Measurements from ENCODE around the gene SH3TC2. TPM values are rescaled to one million over a fixed set of nuclear protein-coding genes. Genes with fewer than 3 reads are reported as not detected.

SH3TC2 gene
- total and polyA plus RNA-seq, 12 donors = 0.14 to 1.2 (median 0.46) TPM

- no peaks in the 10 kb centered on the region for H3K36me3 ChIP-seq (replicated peaks in 1 of 2)
- intact Hi-C loops (cut with DNase I) = no loop called here
- no peak for TF ChIP-seq POLR2A (IDR thresholded peaks at IDR 0.05)
- TF ChIP-seq CTCF (IDR thresholded peaks at IDR 0.05) = no peak
- no peaks in the 10 kb centered on the region for H3K9me3 ChIP-seq (replicated peaks in 1 of 3)
- DNase-seq = no peak
- H3K4me1 ChIP-seq (replicated peaks in 1 of 2) = no peaks in the 10 kb centered on the region
- peaks cover 3% of the 10 kb centered on the region for H3K27me3 ChIP-seq
- no peak overlapping the region for H3K27ac ChIP-seq
- no peak overlapping the region for H3K4me3 ChIP-seq
- 16 to 24% (median 21%) methylated on average over 1 of the region's 1 CpG for WGBS, 4 donors
Measured at GRCh38 chr5:149024477-149024876, 38.4 kb downstream of the SH3TC2 start.

DNA sequence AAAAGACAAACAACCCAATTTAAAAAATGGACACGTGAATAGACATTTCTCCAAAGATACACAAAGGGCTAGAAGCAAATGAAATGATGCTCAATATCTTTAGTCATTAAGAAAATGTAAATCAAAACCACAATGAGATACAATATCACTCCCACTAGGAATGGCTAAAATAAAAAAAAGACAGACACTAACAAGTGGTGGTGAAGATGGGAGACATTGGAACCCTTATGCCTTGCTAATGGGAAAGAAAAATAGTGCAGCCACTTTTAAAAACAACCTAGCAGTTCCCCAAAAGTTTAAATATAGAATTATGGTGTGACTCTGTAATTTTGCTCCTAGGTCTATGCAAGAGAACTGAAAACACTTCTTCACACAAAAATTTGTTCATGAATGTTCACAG, 40.7 kb downstream of the SH3TC2 start:
- DNase-seq = no peak
- Histone ChIP-seq H3K4me3 (no peak overlapping the region), H3K36me3 (replicated peaks in 1 of 2) (no peaks in the 10 kb centered on the region), H3K27me3 (peaks cover 3% of the 10 kb centered on the region), H3K9me3 (replicated peaks in 1 of 3) (no peaks in the 10 kb centered on the region), H3K4me1 (replicated peaks in 1 of 2) (no peaks in the 10 kb centered on the region), H3K27ac (no peak overlapping the region)
- TF ChIP-seq CTCF (IDR thresholded peaks at IDR 0.05) = no peak
- no peak for TF ChIP-seq POLR2A (IDR thresholded peaks at IDR 0.05)
- intact Hi-C loops (cut with DNase I) = no loop called here
- WGBS, 4 donors = 82 to 97% (median 89%) methylated on average over 1 of the region's 1 CpG

DNA sequence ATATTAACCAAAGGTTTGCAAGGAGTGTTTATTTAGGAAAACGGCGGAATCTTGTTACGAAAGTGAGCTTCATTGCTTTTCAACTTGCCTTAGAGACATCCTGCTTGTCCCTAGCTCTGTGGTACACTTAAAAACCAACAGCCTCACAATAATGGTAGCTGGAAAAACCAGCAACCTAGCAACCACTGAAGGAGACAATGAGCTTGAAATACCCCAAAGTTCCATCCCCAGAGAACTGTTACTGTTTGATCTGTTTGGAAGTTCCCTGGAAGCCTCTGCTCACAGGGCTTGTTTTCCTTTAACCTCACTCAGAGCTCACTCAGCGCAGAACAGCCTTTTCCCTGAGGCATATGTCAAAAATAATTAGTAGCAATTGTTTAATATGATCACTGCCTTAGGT, 43.2 kb downstream of the SH3TC2 start:
- no peaks in the 10 kb centered on the region for H3K9me3 ChIP-seq (replicated peaks in 1 of 3)
- WGBS, 4 donors = 73 to 76% (median 75%) methylated on average over 4 of the region's 4 CpGs
- no peaks in the 10 kb centered on the region for H3K36me3 ChIP-seq (replicated peaks in 1 of 2)
- TF ChIP-seq POLR2A (IDR thresholded peaks at IDR 0.05) = no peak
- TF ChIP-seq CTCF (IDR thresholded peaks at IDR 0.05) = no peak
- no peak for DNase-seq
- H3K4me1 ChIP-seq (replicated peaks in 1 of 2) = no peaks in the 10 kb centered on the region
- peaks cover 3% of the 10 kb centered on the region for H3K27me3 ChIP-seq
- no peak overlapping the region for H3K4me3 ChIP-seq
- intact Hi-C loops (cut with DNase I) = no loop called here
- no peak overlapping the region for H3K27ac ChIP-seq

- DNase-seq = no peak
- Histone ChIP-seq H3K36me3 (replicated peaks in 1 of 2) (no peaks in the 10 kb centered on the region), H3K4me1 (replicated peaks in 1 of 2) (no peaks in the 10 kb centered on the region), H3K27ac (no peak overlapping the region), H3K9me3 (replicated peaks in 1 of 3) (no peaks in the 10 kb centered on the region), H3K27me3 (peaks cover 3% of the 10 kb centered on the region), H3K4me3 (no peak overlapping the region)
- TF ChIP-seq CTCF (IDR thresholded peaks at IDR 0.05) = no peak
- no peak for TF ChIP-seq POLR2A (IDR thresholded peaks at IDR 0.05)
- intact Hi-C loops (cut with DNase I) = no loop called here
- 31 to 45% (median 42%) methylated on average over 2 of the region's 2 CpGs for WGBS, 4 donors
Measured at GRCh38 chr5:149018909-149019443, 43.9 kb downstream of the SH3TC2 start.
